GM21717 (cell line): ENCODE measurements around the gene GPR157.
"Not testable (repeated sequence)": the region's sequence is repeated elsewhere in the genome, so short reads cannot be mapped to it uniquely, and the experiment has no call there.

Experiments used
- ATAC-seq: cut with Tn5 transposase; IDR thresholded peaks from one replicate; pipeline ENCODE4 v1.9.1; 2021; ENCODE audit warnings: mild to moderate bottlenecking, moderate library complexity; ENCODE audit not compliant: unreplicated experiment

GPR157 gene

GRCh38 chr1:9128520-9129265 lies at the start of gene GPR157:
Gene GPR157 (minus strand): TSS chr1:9129102. CDS start chr1:9129027, 75 bp downstream.
- peak; percentile 31 for ATAC-seq

GRCh38 chr1:9174762-9175161 lies 45.9 kb upstream of the GPR157 start:
- no peak for ATAC-seq

DNA sequence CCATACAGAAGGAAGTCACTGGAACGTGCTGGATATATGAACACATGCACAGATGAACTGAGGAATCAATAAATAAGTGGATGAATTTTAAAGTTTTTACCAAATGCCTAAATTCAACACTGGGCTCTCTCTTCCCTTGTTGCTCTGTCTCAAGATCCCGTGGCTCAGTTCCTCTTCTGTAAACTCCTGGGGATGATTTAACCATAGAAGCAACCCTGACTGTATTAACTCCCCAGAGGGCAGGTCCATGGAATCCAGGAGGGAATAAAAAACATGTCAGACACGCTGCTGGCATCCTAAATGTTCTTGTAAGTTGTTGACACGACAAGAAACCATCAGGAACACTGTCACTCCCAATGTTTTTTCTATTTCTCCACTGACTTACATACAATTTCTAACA lies 45.3 kb upstream of the GPR157 start:
- no peak for ATAC-seq

DNA sequence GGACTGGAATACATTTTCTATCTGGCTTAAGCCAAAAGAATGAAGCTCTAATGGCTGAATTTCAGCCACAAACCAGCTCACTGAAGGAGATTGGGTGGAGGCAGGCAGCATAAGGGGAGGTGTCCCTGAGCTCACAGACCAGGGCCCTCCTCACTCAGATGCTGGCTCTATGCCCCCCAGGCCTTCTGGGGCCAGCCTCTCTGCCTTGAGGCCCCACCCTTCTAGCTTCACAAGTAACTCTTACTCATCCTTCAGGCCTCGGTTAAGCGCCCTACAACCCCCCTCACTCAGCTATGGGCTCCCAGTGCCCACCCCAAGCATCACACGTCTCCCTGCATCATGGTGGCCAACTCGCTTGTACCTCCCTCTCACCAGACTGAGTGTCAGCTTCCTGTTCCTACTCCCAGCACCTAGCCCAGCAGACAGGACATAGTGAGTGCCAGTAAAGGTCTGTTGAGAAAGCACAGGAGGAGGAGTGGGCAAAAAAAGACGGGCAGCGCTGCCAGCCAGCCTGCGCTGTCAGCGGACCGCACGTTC lies 40.8 kb upstream of the GPR157 start:
- ATAC-seq = no peak

DNA sequence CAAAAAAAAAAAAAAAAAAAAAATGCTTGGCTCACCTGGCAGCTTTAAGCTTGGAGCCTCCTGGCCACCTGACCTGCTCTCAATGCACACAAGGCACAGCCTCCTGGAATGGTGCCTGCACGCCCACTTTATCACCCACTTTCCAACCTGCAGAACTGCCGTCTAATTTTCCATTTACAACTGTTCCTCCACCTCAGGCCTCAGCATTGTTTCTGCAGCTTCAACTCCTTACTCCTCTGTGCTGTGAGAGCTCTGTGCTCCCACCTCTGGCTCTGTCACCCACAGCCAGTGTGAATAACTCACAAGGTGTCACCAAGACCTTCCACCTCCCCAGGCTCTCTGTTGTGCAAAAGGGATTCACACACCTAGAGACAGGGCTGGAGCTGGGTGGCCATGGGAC lies 38.7 kb upstream of the GPR157 start:
- ATAC-seq = no peak

DNA sequence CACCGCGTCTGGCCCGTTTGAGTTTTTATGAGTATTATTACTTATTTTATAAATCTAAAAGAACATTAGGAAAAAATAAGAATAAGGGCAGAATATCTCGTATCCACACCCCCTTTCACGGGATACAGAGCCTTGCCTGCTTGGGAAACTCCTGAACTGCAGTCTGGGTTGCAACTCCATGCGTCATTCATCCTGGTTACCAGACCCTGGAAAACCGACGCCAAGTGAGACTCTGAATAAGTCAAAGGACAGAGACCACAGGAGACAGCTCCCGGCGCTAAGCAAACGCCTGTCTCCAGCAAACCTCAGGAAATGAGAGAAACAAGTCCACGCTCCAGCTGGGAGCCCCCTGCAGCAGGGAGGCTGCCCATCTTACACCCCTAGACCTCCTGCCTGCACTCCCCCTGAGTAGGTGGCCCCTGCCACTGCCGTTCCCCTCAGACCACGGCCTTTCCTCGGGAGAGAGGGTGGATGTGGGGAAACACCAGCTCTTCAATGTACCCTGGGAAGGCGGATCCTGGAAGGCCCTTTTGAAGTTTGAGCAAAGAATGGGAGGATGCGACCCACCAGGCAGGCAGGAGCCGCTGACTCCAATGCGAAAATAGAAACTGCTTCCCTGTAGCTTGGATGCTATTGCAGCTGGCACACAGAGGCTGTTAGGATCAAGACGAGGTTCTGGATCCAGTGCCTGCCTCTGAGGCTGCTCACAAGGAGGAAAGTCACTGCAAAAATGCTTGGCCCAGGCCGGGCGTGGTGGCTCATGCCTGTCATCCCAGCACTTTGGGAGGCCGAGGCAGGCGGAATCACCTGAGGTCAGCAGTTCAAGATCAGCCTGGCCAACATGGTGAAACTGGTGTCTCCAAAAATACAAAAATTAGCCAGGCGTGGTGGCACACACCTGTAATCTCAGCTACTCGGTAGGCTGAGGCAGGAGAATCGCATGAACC lies 37.7 kb upstream of the GPR157 start:
- no peak for ATAC-seq

DNA sequence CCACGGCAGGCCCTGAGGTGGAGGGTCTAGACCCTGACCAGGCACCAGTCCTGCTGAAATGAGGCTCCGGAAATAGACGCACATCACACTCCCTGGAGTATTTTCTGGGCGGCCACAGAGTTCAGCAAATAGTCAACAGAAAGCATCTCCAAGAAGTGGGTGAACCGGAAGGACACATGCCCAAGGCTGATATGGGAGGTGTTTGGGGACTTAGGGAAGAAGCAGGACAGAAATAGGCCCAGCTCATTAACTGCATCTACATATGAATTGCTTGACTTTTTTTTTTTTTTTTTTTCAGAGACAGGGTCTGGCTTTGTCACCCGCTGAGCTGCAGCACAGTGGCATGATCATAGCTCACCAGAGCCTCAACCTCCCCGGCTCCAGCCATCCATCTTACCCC lies 36.5 kb upstream of the GPR157 start:
- ATAC-seq = no peak

DNA sequence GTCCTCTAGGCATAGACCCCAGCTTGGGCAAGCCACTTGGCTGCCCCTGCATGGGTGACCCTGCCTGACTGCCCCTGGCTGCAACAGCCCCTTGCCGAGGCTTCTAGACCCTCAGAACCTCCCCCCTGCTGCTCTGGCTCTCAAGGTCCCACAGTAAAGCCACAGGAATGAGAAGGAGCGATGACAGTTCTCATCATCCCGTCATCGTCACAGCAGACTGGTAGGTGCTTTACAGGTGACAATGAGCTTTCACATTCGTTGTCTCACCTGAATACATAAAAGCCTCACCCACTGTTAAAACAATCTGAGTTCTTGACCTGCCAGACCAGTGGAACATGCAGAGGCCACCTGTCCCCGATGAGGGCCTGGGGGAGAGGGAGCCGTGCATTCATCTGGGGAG lies 36.0 kb upstream of the GPR157 start:
- ATAC-seq = no peak

GRCh38 chr1:9164532-9164900 lies 35.6 kb upstream of the GPR157 start:
- ATAC-seq = no peak

DNA sequence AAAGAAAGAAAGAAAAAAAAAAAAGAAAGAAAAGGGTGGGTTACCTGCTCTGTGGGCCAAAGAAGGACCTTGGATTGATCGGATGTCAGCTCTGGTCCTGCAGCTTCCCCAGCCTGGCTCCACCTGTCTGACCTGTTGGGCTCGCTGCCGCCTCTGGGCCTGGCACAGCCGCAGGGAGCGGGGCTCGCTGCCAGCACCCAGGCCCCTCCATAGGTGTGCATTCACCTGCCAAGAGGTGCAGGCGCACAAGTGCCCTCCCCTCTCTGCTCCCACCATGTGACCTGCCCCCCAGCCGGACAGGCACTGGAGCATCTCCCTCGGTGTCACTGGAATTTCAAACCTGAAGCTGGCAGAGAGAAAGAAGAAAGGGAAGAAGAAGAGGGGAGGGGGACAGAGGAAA lies 33.1 kb upstream of the GPR157 start:
- no peak for ATAC-seq

GRCh38 chr1:9161342-9161741 lies 32.4 kb upstream of the GPR157 start:
- no peak for ATAC-seq

GRCh38 chr1:9160079-9160717 lies 31.3 kb upstream of the GPR157 start:
- ATAC-seq = no peak

- no peak for ATAC-seq
These were observed 27.0 kb upstream of the GPR157 start for GRCh38 chr1:9155879-9156278.

GRCh38 chr1:9155405-9155804 lies 26.5 kb upstream of the GPR157 start:
- not testable (repeated sequence) for ATAC-seq

DNA sequence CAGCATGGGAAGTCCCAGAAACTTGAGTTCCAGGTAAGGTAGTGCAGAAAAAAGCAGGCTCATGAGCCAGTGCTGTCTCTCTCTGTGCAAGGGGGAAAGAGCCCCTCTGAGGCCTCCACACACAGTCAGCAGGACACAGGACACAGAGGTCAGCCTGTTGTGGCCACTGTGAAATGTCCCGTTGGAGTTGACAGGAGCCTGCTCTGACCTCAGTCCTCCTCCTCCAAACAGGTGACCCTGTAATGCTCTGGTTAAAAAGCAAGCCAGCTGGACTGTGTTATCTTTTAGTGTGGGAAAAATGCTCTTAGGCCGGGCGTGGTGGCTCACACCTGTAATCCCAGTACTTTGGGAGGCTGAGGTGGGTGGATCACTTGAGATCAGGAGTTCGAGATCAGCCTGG lies 24.2 kb upstream of the GPR157 start:
- no peak for ATAC-seq

DNA sequence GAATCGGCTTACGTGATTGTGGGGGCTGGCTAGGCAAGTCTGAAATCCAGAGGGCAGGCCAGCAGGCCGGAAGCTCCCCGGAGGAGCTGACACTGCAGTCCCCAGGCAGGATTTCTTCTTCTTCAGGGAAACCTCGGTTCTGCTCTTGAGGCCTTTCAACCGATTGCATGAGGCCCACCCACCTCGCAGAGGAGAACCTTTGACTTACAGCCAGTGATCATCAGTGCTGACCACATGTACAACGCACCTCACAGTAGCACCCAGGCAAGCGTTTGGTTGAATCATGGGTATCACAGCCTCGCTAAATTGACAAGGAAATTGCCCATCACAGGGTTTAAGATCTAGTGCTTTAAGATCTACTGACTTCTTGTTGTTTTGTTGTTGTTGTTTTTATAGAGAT lies 23.6 kb upstream of the GPR157 start:
- ATAC-seq = no peak

GRCh38 chr1:9151328-9151860 lies 22.5 kb upstream of the GPR157 start:
- ATAC-seq = no peak

GRCh38 chr1:9150582-9151327 lies 21.9 kb upstream of the GPR157 start:
- ATAC-seq = no peak

- no peak for ATAC-seq
These were observed 21.1 kb upstream of the GPR157 start for GRCh38 chr1:9149837-9150581.

DNA sequence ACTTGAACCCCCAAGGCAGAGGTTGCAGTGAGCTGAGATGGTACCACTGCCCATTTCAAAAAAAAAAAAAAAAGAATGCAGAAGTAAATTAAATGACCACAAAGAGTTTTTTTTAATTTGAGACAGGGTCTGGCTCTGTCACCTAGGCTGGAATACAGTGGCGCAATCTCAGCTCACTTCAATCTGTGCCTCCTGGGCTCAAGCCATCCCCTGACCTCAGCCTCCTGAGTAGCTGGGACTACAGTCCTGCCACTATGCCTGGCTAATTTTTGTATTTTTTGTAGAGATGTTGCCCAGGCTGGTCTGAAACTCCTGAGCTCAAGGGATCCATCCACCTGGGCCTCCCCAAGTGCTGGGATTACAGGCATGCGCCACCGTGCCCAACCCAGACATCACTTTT lies 20.2 kb upstream of the GPR157 start:
- ATAC-seq = no peak
